Thyroid gland (tissue), 4 donors: ENCODE results near the gene EFR3B. TPM values are rescaled to one million over a fixed set of nuclear protein-coding genes. Genes with fewer than 3 reads are reported as not detected.
A peak's percentile ranks its signal among the peaks of the same experiment; 100 is the strongest.

ENCODE experiments used
- DNase-seq, 2 donors: peaks; one replicate each; pipeline ENCODE4 v3.0.0-alpha.2; 2019
- H3K27ac ChIP-seq, 3 donors: fragments of 200-600 bp; sonication (generic); 1 replicate in 2 of 3; 2 replicates in 1 of 3; pipeline ENCODE4 v1.5.1; 2016 to 2019; ENCODE audit warnings: mild to moderate bottlenecking in 1 of 3, moderate library complexity in 1 of 3
- H3K27me3 ChIP-seq: fragments of 200-600 bp; sonication (generic); one replicate; pipeline ENCODE4 v1.5.1; 2019
- H3K36me3 ChIP-seq, 2 donors: fragments of 200-600 bp; sonication (generic); one replicate each; pipeline ENCODE4 v1.5.1; 2016 to 2019
- H3K4me1 ChIP-seq, 2 donors: fragments of 200-600 bp; sonication (generic); one replicate each; pipeline ENCODE4 v1.5.1; 2017 to 2019
- H3K4me3 ChIP-seq, 3 donors: fragments of 200-600 bp; sonication (generic); replicated peaks in 1 of 3; 1 replicate in 2 of 3; 2 replicates in 1 of 3; pipeline ENCODE4 v1.5.1; 2016; ENCODE audit warnings: mild to moderate bottlenecking in 1 of 3
- H3K9me3 ChIP-seq: fragments of 200-600 bp; sonication (generic); one replicate; pipeline ENCODE4 v1.5.1; 2017
- POLR2A ChIP-seq, 2 donors: fragments of 450-650 bp; IDR thresholded peaks; one replicate each; pipeline ENCODE4 v1.6.1; 2017; ENCODE audit warnings: antibody characterized with exemption in 2 of 2, mild to moderate bottlenecking in 2 of 2, moderate library complexity in 1 of 2
- WGBS, 2 donors: methylation state at CpG; one replicate each; pipeline ENCODE4 v1.1.5; 2017; 5-methylcytosine and 5-hydroxymethylcytosine counted together
- intact Hi-C: fragments of 100-400 bp; cut with DNase I; formaldehyde crosslinking; loops from one replicate; pipeline ENCODE4 v1.15.1; 2023
- total RNA-seq, 4 donors: library from RNA; depleted of rRNA; stranded (reverse); fragments of >200 nt; gene quantifications; one replicate each; pipeline ENCODE4 v1.2.3, GENCODE V29; 2016
- TF ChIP-seq, protein P1 (sequence below), 6 experiments: fragments of 200-600 bp in 3 of 6; fragments of 450-650 bp in 3 of 6; sonication (generic) in 3 of 6; IDR thresholded peaks; one replicate each; pipeline ENCODE4 v1.5.1; 2016 to 2019; ENCODE audit warnings: antibody characterized with exemption in 6 of 6, mild to moderate bottlenecking in 2 of 6, inconsistent platforms in 1 of 6, moderate library complexity in 1 of 6

The EFR3B gene
- total RNA-seq, 4 donors from 2014 or later = 17.3 to 21.5 (median 20.0) TPM

DNA sequence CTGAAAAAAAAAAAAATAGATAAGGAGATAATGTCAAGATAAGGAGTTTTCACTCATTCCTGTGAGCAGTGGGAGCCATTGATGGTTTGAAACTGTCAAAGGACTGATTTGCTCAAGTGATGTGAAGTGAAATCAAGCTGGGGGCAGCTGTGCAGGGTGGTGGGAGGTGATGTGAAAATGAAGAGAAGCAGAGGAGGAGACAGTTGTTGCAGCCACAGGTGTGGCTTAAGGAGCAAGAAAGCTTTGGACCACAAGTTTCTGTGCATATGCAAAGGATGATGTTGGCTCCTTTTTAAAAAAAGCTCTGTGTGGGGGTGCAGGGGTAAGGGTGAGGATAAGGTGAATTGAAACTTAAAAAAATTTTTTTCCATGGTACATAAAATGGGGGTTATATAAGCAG, 8.3 kb downstream of the EFR3B start:
- no peak overlapping the region for H3K4me3 ChIP-seq
- no peak for TF ChIP-seq POLR2A (IDR thresholded peaks at IDR 0.05)
- TF ChIP-seq, protein P1, sequence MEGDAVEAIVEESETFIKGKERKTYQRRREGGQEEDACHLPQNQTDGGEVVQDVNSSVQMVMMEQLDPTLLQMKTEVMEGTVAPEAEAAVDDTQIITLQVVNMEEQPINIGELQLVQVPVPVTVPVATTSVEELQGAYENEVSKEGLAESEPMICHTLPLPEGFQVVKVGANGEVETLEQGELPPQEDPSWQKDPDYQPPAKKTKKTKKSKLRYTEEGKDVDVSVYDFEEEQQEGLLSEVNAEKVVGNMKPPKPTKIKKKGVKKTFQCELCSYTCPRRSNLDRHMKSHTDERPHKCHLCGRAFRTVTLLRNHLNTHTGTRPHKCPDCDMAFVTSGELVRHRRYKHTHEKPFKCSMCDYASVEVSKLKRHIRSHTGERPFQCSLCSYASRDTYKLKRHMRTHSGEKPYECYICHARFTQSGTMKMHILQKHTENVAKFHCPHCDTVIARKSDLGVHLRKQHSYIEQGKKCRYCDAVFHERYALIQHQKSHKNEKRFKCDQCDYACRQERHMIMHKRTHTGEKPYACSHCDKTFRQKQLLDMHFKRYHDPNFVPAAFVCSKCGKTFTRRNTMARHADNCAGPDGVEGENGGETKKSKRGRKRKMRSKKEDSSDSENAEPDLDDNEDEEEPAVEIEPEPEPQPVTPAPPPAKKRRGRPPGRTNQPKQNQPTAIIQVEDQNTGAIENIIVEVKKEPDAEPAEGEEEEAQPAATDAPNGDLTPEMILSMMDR (IDR thresholded peaks at IDR 0.05) = no peak
- no peak overlapping the region for H3K27ac ChIP-seq
- H3K4me1 ChIP-seq = peaks cover 8 to 19% of the 10 kb centered on the region in 2 donors
- no peaks in the 10 kb centered on the region for H3K9me3 ChIP-seq
- H3K27me3 ChIP-seq = no peaks in the 10 kb centered on the region
- no peak for DNase-seq
- no peaks in the 10 kb centered on the region for H3K36me3 ChIP-seq
- intact Hi-C loops = no loop called here

DNA sequence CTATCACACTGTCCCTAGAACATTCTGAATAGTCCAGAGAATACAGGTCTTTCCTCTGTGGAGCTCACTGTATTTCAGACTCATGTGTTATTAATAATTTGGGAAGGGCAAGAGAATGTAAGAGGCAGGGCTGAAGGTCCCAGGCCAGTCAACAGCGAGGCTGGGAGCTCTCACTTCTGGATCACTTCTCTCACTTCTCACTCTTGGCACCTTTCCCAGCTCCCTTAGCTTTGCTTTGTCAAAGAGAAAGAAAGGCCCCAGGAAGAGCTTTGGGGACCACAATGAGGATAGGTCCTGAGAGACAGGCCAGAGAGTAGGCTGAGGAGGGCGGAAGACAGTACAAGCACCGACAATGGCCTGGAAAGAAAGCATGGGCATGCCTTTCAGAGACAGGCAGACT, 11.2 kb downstream of the EFR3B start:
- no peaks in the 10 kb centered on the region for H3K36me3 ChIP-seq
- no peak overlapping the region for H3K4me3 ChIP-seq
- peaks cover 8 to 16% of the 10 kb centered on the region in 2 donors for H3K4me1 ChIP-seq
- peak; percentile 56 to 57 for DNase-seq
- no peaks in the 10 kb centered on the region for H3K9me3 ChIP-seq
- no peak for TF ChIP-seq POLR2A (IDR thresholded peaks at IDR 0.05)
- TF ChIP-seq, protein P1 (IDR thresholded peaks at IDR 0.05) = no peak
- intact Hi-C loops = no loop called here
- peak overlapping the region in 1 of 3 donors; percentile 1 for H3K27ac ChIP-seq
- no peaks in the 10 kb centered on the region for H3K27me3 ChIP-seq
- 46 to 56% methylated on average over 3 of the region's 3 CpGs for WGBS, 2 donors

DNA sequence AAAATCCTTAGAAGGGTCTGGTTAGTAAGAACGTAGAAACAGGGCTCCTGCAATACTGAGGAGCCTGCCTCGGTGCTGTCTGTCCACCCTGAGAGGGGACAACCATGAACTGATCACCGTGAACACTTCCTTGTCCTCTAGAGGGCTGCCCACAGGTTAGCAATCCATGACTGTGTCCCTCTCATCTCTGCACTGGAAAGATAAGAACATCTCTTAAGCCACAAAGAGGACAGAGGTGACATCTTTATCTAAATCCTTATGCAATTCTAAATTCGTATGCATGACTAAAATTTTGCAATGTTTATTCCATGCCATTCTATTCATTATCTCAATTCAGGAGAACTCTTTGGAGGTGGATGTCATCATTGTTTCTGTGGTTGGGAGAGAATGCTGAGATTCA, 12.8 kb downstream of the EFR3B start:
- WGBS, 2 donors = 86 to 89% methylated on average over 4 of the region's 4 CpGs
- Histone ChIP-seq H3K9me3 (no peaks in the 10 kb centered on the region), H3K27me3 (no peaks in the 10 kb centered on the region), H3K4me1 (peaks cover 8 to 16% of the 10 kb centered on the region in 2 donors), H3K36me3 (no peaks in the 10 kb centered on the region), H3K4me3 (no peak overlapping the region), H3K27ac (no peak overlapping the region)
- intact Hi-C loops = no loop called here
- no peak for DNase-seq
- no peak for TF ChIP-seq POLR2A (IDR thresholded peaks at IDR 0.05)
- TF ChIP-seq, protein P1 (IDR thresholded peaks at IDR 0.05) = no peak

DNA sequence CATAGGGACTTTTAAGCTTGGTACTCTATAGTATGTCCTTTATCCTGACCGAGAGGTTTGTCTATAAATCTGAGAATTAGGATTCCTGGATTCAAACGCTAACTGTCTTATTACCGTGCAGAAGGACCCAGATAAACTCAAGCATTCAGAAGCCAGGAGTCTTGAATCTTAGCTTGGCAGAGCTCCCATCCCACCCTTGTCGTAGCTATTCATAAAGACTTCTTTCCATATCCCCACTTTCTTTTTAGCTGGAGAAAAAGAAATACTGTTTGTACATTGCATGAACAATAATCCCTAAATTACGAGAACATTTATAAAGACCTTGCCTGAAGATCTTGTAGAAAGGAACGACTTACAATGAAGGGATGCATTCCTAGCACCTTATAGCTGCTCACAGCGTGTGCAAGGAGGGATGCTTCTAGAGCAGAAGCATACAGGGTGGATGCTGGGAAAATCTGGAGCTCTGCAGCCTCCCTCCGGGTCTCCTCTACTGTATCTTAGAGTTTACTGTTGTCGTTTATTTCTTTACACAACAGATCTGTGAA, 13.6 kb downstream of the EFR3B start:
- Histone ChIP-seq H3K4me3 (no peak overlapping the region), H3K27ac (no peak overlapping the region), H3K4me1 (peaks cover 8 to 16% of the 10 kb centered on the region in 2 donors), H3K9me3 (no peaks in the 10 kb centered on the region), H3K27me3 (no peaks in the 10 kb centered on the region), H3K36me3 (no peaks in the 10 kb centered on the region)
- DNase-seq = no peak
- intact Hi-C loops = no loop called here
- TF ChIP-seq POLR2A (IDR thresholded peaks at IDR 0.05) = no peak
- TF ChIP-seq, protein P1 (IDR thresholded peaks at IDR 0.05) = no peak
- WGBS, 2 donors = 87 to 88% methylated on average over 9 of the region's 9 CpGs

DNA sequence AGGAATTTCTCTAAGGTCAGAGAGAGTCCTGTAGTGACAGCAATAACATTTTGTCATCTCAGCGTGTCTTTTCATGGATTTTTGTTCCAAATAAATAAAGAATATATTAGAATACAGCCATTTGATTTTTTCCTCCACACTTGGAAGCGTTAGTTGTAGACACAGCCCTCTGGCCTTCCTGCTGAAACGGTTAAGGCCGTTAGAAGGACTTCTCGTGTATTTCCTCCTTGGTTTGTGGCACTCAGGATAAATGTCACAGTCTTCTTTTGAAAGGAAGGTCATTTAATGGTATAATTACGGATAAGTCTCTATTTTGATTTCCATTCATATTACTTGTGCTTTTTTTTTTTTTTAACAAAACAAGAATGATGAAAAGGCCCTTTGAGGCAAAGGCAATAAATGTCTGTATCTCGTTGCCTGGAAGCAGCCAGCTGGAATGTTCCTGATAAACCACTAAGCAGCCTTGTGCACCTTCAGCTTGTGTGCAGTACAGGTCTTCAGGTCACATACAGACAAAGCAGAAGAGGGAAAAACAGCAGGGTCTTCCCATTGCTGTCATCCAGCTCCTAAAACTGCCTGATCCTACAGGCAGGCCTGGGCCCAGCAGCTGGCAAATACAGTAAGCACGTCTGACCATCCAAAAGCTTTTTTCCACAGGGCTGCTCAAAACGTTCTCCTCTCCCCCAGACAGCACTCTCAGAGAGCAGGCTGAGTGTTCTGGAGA, 14.4 kb downstream of the EFR3B start:
- no peak for TF ChIP-seq POLR2A (IDR thresholded peaks at IDR 0.05)
- TF ChIP-seq, protein P1 (IDR thresholded peaks at IDR 0.05) = no peak
- Histone ChIP-seq H3K4me1 (peaks cover 8 to 16% of the 10 kb centered on the region in 2 donors), H3K27me3 (no peaks in the 10 kb centered on the region), H3K27ac (peak overlapping the region in 1 of 3 donors; percentile 30), H3K36me3 (no peaks in the 10 kb centered on the region), H3K4me3 (no peak overlapping the region), H3K9me3 (no peaks in the 10 kb centered on the region)
- no peak for DNase-seq
- intact Hi-C loops = no loop called here
- 76 to 87% methylated on average over 8 to 9 of the region's 9 CpGs for WGBS, 2 donors
